A549 (cell line): ENCODE data around the gene WASHC1.
"Not testable (repeated sequence)": the region's sequence is repeated elsewhere in the genome, so short reads cannot be mapped to it uniquely, and the experiment has no call there.

Experiments
- CHD2 ChIP-seq: fragments of 150-350 bp; IDR thresholded peaks from 2 replicates; pipeline ENCODE4 v1.6.1; 2014; ENCODE audit warnings: low read length; ENCODE audit not compliant: partially characterized antibody
- CTCF ChIP-seq: fragments of >200 bp; sonication (Bioruptor Twin); formaldehyde crosslinking; IDR thresholded peaks from 3 replicates; pipeline ENCODE4 v1.5.1; 2016
- NPAS2 ChIP-seq: fragments of 250-450 bp; sonication (Bioruptor Pico); IDR thresholded peaks from 2 replicates; pipeline ENCODE4 v1.8.0; 2022; ENCODE audit warnings: mild to moderate bottlenecking, moderate library complexity, borderline replicate concordance
- RAD21 ChIP-seq, 2 experiments: fragments of >200 bp in 1 of 2; sonication (Bioruptor Twin) in 1 of 2; formaldehyde crosslinking in 1 of 2; IDR thresholded peaks in 1 of 2; conservative IDR thresholded peaks in 1 of 2; 2 replicates in 1 of 2; 3 replicates in 1 of 2; pipeline ENCODE4 v1.6.1; 2012 to 2018; ENCODE audit warnings: inconsistent platforms in 1 of 2
- REST ChIP-seq: fragments of 200-600 bp; sonication (generic); IDR thresholded peaks from 2 replicates; pipeline ENCODE4 v1.6.1; 2016; ENCODE audit warnings: antibody characterized with exemption, mild to moderate bottlenecking, moderate library complexity
- RFX5 ChIP-seq: fragments of 450-650 bp; IDR thresholded peaks from 2 replicates; pipeline ENCODE4 v1.7.1; 2014; ENCODE audit warnings: antibody characterized with exemption, mild to moderate bottlenecking, moderate library complexity

- not testable (repeated sequence) for TF ChIP-seq CTCF; REST; RFX5; CHD2; RAD21 (conservative IDR thresholded peaks at IDR 0.05 in 1 of 2, IDR thresholded peaks at IDR 0.05 in 1 of 2); NPAS2 (CRISPR knock-in tag)
These were observed at the start of gene WASHC1 for GRCh38 chr9:29356-29755.
